GM18867 (cell line): ENCODE results near the gene TRMT112.

Experiments used
- ATAC-seq: cut with Tn5 transposase; IDR thresholded peaks from one replicate; pipeline ENCODE4 v1.9.1; 2021; ENCODE audit warnings: mild to moderate bottlenecking, moderate library complexity; ENCODE audit not compliant: unreplicated experiment

TRMT112 gene

GRCh38 chr11:64351136-64351631 is 33.8 kb upstream of the TRMT112 start:
- ATAC-seq: no peak

- ATAC-seq: no peak
Observed at GRCh38 chr11:64349404-64349803, 32.0 kb upstream of the TRMT112 start.

GRCh38 chr11:64349025-64349387 is 31.6 kb upstream of the TRMT112 start:
- ATAC-seq: no peak

- ATAC-seq: no peak
Observed at GRCh38 chr11:64348383-64349024, 31.1 kb upstream of the TRMT112 start.

- ATAC-seq: no peak
Observed at GRCh38 chr11:64347193-64347867, 30.0 kb upstream of the TRMT112 start.

GRCh38 chr11:64344787-64345186 is 27.4 kb upstream of the TRMT112 start:
- no peak for ATAC-seq

GRCh38 chr11:64343767-64344559 is 26.6 kb upstream of the TRMT112 start:
- ATAC-seq: no peak

- no peak for ATAC-seq
Observed at GRCh38 chr11:64342869-64343745, 25.7 kb upstream of the TRMT112 start.

- ATAC-seq: peak; percentile 52
Observed at GRCh38 chr11:64341851-64342791, 24.8 kb upstream of the TRMT112 start.

GRCh38 chr11:64341429-64341828 is 24.1 kb upstream of the TRMT112 start:
- no peak for ATAC-seq

GRCh38 chr11:64340671-64341335 is 23.4 kb upstream of the TRMT112 start:
- peak; percentile 33 for ATAC-seq

- ATAC-seq: peak; percentile 68
Observed at GRCh38 chr11:64339754-64340408, 22.5 kb upstream of the TRMT112 start, which contains the start of gene CCDC88B. Gene CCDC88B, plus strand, starts transcription at chr11:64340204. Its CDS starts 63 bp downstream, at chr11:64340267.

GRCh38 chr11:64339286-64339685 is 21.9 kb upstream of the TRMT112 start:
- no peak for ATAC-seq

- ATAC-seq: no peak
Observed at GRCh38 chr11:64338716-64339115, 21.4 kb upstream of the TRMT112 start.

- ATAC-seq: no peak
Observed at GRCh38 chr11:64337538-64338249, 20.3 kb upstream of the TRMT112 start.

GRCh38 chr11:64334764-64335735 is 17.7 kb upstream of the TRMT112 start:
- peak; percentile 58 for ATAC-seq

- no peak for ATAC-seq
Observed at GRCh38 chr11:64333556-64333955, 16.2 kb upstream of the TRMT112 start.
